Stomach (tissue), 9 donors: ENCODE measurements around the gene KRT24. TPM values are rescaled to one million over a fixed set of nuclear protein-coding genes. Genes with fewer than 3 reads are reported as not detected.

ENCODE experiments used
- DNase-seq, 2 donors: peaks; one replicate each; pipeline versions ENCODE4 v3.0.0 to v3.0.0-alpha.2; 2013 to 2019
- H3K27ac ChIP-seq, 5 donors: fragments of 200-600 bp in 4 of 5; sonication (generic) in 4 of 5; one replicate each; pipeline ENCODE4 v1.5.1; 2013 to 2019; ENCODE audit warnings: mild to moderate bottlenecking in 1 of 5, moderate library complexity in 1 of 5
- H3K27me3 ChIP-seq, 3 donors: fragments of 200-600 bp; sonication (generic); one replicate each; pipeline ENCODE4 v1.5.1; 2017 to 2019; ENCODE audit warnings: mixed run types in 1 of 3
- H3K36me3 ChIP-seq, 4 donors: fragments of 200-600 bp; sonication (generic); 1 replicate in 3 of 4; 2 replicates in 1 of 4; pipeline ENCODE4 v1.5.1; 2016 to 2019
- H3K4me1 ChIP-seq, 4 donors: fragments of 200-600 bp; sonication (generic); one replicate each; pipeline ENCODE4 v1.5.1; 2016 to 2019
- H3K4me3 ChIP-seq, 4 donors: fragments of 200-600 bp; sonication (generic) in 3 of 4; one replicate each; pipeline ENCODE4 v1.5.1; 2016 to 2019; ENCODE audit warnings: mild to moderate bottlenecking in 1 of 4
- H3K9me3 ChIP-seq, 4 donors: fragments of 200-600 bp; sonication (generic); one replicate each; pipeline ENCODE4 v1.5.1; 2016 to 2019
- CTCF ChIP-seq, 7 experiments: fragments of 450-650 bp in 4 of 7; fragments of 200-600 bp in 3 of 7; sonication (generic) in 3 of 7; IDR thresholded peaks; one replicate each; pipeline ENCODE4 v1.5.1; 2016 to 2019; ENCODE audit warnings: antibody characterized with exemption in 7 of 7, control low read depth in 2 of 7, mild to moderate bottlenecking in 1 of 7
- EP300 ChIP-seq: sonication (generic); formaldehyde crosslinking; IDR thresholded peaks from one replicate; pipeline ENCODE4 v1.6.1; 2017; ENCODE audit warnings: antibody characterized with exemption
- POLR2A ChIP-seq, 4 donors: fragments of 450-650 bp; IDR thresholded peaks; one replicate each; pipeline ENCODE4 v1.6.1; 2016; ENCODE audit warnings: antibody characterized with exemption in 4 of 4, control low read depth in 2 of 4, mild to moderate bottlenecking in 1 of 4, moderate library complexity in 1 of 4
- POLR2AphosphoS5 ChIP-seq, 3 donors: sonication (generic); formaldehyde crosslinking; IDR thresholded peaks; one replicate each; pipeline ENCODE4 v1.6.1; 2016; ENCODE audit warnings: antibody characterized with exemption in 3 of 3
- whole genome bisulfite sequencing, 5 donors: extraction: QIAGEN DNeasy Blood & Tissue Kit in 3 of 5; methylation state at CpG; one replicate each; pipeline versions ENCODE4 v1.1.5 to v1.1.7; 2013 to 2018; 5-methylcytosine and 5-hydroxymethylcytosine counted together
- intact Hi-C: fragments of 100-400 bp; cut with DNase I; formaldehyde crosslinking; loops from one replicate; pipeline ENCODE4 v1.15.1; 2023; ENCODE audit warnings: low total_unique reads
- polyA plus RNA-seq, 3 donors: library from polyadenylated mRNA; stranded (reverse); fragments of 200-250 nt; gene quantifications; one replicate each; pipeline ENCODE4 v1.2.3, GENCODE V29; 2013
- total RNA-seq, 5 donors: library from RNA; depleted of rRNA; stranded (reverse); fragments of >200 nt; gene quantifications; one replicate each; pipeline versions ENCODE4 v1.1.0 to v1.2.3, GENCODE V29; 2014 to 2016
- donor health status: healthy with polysubstance abuse.
- donor health status: Bipolar disorder and iron deficiency.
- donor health status: healthy.

KRT24 gene
- total and polyA plus RNA-seq, 8 donors = 0.56 to 30.4 (median 1.2) TPM; not detected in 4

GRCh38 chr17:40675905-40676304, 27.6 kb downstream of the KRT24 start:
- DNase-seq = no peak
- H3K36me3 ChIP-seq = no peaks in the 10 kb centered on the region
- peaks cover 0 to 21% (median 0%) of the 10 kb centered on the region in 3 donors for H3K27me3 ChIP-seq
- 84 to 91% (median 88%) methylated on average over 4 of the region's 4 CpGs for WGBS, 5 donors
- TF ChIP-seq CTCF (IDR thresholded peaks at IDR 0.05) (no peak), POLR2AphosphoS5 (IDR thresholded peaks at IDR 0.05) (no peak), EP300 (no peak), POLR2A (IDR thresholded peaks at IDR 0.05) (no peak)
- intact Hi-C loops = no loop called here
- H3K4me1 ChIP-seq = no peaks in the 10 kb centered on the region
- no peaks in the 10 kb centered on the region for H3K9me3 ChIP-seq
- H3K27ac ChIP-seq = no peak overlapping the region
- no peak overlapping the region for H3K4me3 ChIP-seq

- WGBS, 5 donors = 80 to 90% (median 88%) methylated on average over 2 of the region's 2 CpGs
- no peak for TF ChIP-seq EP300
- no peak for TF ChIP-seq POLR2AphosphoS5 (IDR thresholded peaks at IDR 0.05)
- no peak for TF ChIP-seq POLR2A (IDR thresholded peaks at IDR 0.05)
- no peak for TF ChIP-seq CTCF (IDR thresholded peaks at IDR 0.05)
- Histone ChIP-seq H3K27ac (no peak overlapping the region), H3K4me1 (no peaks in the 10 kb centered on the region), H3K36me3 (no peaks in the 10 kb centered on the region), H3K4me3 (no peak overlapping the region), H3K27me3 (peaks cover 0 to 16% (median 0%) of the 10 kb centered on the region in 3 donors), H3K9me3 (no peaks in the 10 kb centered on the region)
- intact Hi-C loops = no loop called here
- no peak for DNase-seq
Observed at GRCh38 chr17:40672654-40673053, 30.9 kb downstream of the KRT24 start.

- no peaks in the 10 kb centered on the region for H3K4me1 ChIP-seq
- no peaks in the 10 kb centered on the region for H3K9me3 ChIP-seq
- intact Hi-C loops = no loop called here
- DNase-seq = no peak
- H3K36me3 ChIP-seq = no peaks in the 10 kb centered on the region
- WGBS, 5 donors = 36 to 51% (median 46%) methylated on average over 4 of the region's 4 CpGs
- no peak for TF ChIP-seq CTCF (IDR thresholded peaks at IDR 0.05)
- no peak for TF ChIP-seq EP300
- H3K4me3 ChIP-seq = no peak overlapping the region
- no peak overlapping the region for H3K27ac ChIP-seq
- peaks cover 0 to 17% (median 0%) of the 10 kb centered on the region in 3 donors for H3K27me3 ChIP-seq
Observed at GRCh38 chr17:40671282-40671681, 32.3 kb downstream of the KRT24 start.

- no peak for DNase-seq
- Histone ChIP-seq H3K4me1 (peaks cover 0 to 4% (median 0%) of the 10 kb centered on the region in 4 donors), H3K4me3 (no peak overlapping the region), H3K9me3 (no peaks in the 10 kb centered on the region), H3K36me3 (no peaks in the 10 kb centered on the region), H3K27me3 (peaks cover 0 to 26% (median 0%) of the 10 kb centered on the region in 3 donors), H3K27ac (no peak overlapping the region)
- TF ChIP-seq POLR2AphosphoS5 (IDR thresholded peaks at IDR 0.05) (no peak), EP300 (no peak), CTCF (IDR thresholded peaks at IDR 0.05) (no peak), POLR2A (IDR thresholded peaks at IDR 0.05) (no peak)
- intact Hi-C loops = no loop called here
Observed at GRCh38 chr17:40666331-40666730, 37.2 kb downstream of the KRT24 start.
